ENCODE measurements around the gene BAMBI. TPM values are rescaled to one million over a fixed set of nuclear protein-coding genes. Genes with fewer than 3 reads are reported as not detected.

Gene BAMBI
- polyA plus RNA-seq, 1 donor from 2014 or later, result 0.54 TPM

DNA sequence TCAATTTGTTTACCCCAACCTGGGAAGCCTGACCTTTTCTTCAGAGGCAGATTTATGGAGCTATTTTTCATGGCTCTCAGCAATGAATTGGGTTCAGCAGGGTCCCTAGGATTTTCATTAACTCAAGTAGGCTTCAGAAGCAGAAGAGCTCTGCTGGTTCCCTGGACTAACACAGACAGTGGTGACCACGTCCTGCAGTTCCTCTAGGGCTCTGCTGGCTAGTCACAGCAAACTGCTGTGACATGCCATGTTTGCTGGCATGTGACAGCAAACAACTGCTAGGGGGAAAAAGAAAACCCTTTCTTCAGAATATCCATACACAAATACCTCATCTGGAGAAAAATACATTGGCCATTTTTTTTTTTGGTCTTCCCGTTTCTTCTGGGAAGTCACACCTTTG is 13.2 kb downstream of the BAMBI start:
- Histone ChIP-seq H3K4me2 (ENCODE audit: low read length) (no peak overlapping the region), H3F3A (ENCODE audit: insufficient read depth, low read length, poor library complexity, severe bottlenecking) (no peaks in the 10 kb centered on the region), H3K79me2 (replicated peaks; ENCODE audit: insufficient read depth, low read length) (no peaks in the 10 kb centered on the region), H3K9ac (ENCODE audit: low read length) (no peak overlapping the region), H3K9me2 (ENCODE audit: insufficient read depth, low read length) (no peaks in the 10 kb centered on the region), H3K27me3 (ENCODE audit: insufficient read depth, low read depth, low read length) (no peaks in the 10 kb centered on the region), H2AFZ (ENCODE audit: low read depth, low read length) (no peak overlapping the region), H3K36me3 (ENCODE audit: insufficient read depth, low read length) (no peaks in the 10 kb centered on the region), H4K20me1 (ENCODE audit: insufficient read depth) (no peaks in the 10 kb centered on the region), H3K27ac (ENCODE audit: low read length) (no peak overlapping the region), H3K9me3 (ENCODE audit: low read length) (no peaks in the 10 kb centered on the region), H3K4me3 (ENCODE audit: low read length) (no peak overlapping the region)
- TF ChIP-seq POLR2AphosphoS5 (IDR thresholded peaks at IDR 0.05), result no peak
- TF ChIP-seq SMC3 (conservative IDR thresholded peaks at IDR 0.05; ENCODE audit: poor library complexity), result no peak

DNA sequence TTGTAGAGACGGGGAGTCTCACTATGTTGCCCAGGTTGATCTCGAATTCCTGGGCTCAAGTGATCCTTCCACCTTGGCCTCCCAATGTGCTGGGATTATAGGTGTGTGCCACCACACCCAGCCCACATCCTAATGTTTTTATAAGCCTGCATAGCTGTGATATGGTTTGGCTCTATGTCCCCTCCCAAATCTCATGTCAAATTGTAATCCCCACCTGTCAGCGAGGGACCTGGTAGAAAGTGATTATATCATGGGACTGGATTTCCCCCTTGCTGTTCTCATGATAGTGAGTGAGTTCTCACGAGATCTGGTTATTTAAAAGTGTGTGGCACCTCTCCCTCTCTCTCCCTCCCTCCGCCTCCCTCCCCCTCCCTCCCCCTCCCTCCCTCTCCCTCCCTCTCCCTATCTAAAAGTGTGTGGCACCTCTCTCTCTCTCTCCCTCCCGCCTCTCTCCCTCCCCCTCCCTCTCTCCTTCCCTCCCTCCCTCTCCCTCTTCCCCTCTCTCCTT is 13.9 kb downstream of the BAMBI start:
- H3K4me2 ChIP-seq (ENCODE audit: low read length), result no peak overlapping the region
- no peak overlapping the region for H3K27ac ChIP-seq (ENCODE audit: low read length)
- no peak for TF ChIP-seq POLR2AphosphoS5 (IDR thresholded peaks at IDR 0.05)
- no peak for TF ChIP-seq EP300 (conservative IDR thresholded peaks at IDR 0.05; ENCODE audit: poor library complexity, severe bottlenecking)
- TF ChIP-seq, protein P1, sequence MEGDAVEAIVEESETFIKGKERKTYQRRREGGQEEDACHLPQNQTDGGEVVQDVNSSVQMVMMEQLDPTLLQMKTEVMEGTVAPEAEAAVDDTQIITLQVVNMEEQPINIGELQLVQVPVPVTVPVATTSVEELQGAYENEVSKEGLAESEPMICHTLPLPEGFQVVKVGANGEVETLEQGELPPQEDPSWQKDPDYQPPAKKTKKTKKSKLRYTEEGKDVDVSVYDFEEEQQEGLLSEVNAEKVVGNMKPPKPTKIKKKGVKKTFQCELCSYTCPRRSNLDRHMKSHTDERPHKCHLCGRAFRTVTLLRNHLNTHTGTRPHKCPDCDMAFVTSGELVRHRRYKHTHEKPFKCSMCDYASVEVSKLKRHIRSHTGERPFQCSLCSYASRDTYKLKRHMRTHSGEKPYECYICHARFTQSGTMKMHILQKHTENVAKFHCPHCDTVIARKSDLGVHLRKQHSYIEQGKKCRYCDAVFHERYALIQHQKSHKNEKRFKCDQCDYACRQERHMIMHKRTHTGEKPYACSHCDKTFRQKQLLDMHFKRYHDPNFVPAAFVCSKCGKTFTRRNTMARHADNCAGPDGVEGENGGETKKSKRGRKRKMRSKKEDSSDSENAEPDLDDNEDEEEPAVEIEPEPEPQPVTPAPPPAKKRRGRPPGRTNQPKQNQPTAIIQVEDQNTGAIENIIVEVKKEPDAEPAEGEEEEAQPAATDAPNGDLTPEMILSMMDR (IDR thresholded peaks at IDR 0.05; ENCODE audit: poor library complexity, severe bottlenecking), result no peak
- no peak for TF ChIP-seq EZH2 (IDR thresholded peaks at IDR 0.05; ENCODE audit: borderline replicate concordance, insufficient read depth, low read length, poor library complexity, severe bottlenecking)
- TF ChIP-seq SMC3 (conservative IDR thresholded peaks at IDR 0.05; ENCODE audit: poor library complexity), result no peak
- TF ChIP-seq, protein P2, sequence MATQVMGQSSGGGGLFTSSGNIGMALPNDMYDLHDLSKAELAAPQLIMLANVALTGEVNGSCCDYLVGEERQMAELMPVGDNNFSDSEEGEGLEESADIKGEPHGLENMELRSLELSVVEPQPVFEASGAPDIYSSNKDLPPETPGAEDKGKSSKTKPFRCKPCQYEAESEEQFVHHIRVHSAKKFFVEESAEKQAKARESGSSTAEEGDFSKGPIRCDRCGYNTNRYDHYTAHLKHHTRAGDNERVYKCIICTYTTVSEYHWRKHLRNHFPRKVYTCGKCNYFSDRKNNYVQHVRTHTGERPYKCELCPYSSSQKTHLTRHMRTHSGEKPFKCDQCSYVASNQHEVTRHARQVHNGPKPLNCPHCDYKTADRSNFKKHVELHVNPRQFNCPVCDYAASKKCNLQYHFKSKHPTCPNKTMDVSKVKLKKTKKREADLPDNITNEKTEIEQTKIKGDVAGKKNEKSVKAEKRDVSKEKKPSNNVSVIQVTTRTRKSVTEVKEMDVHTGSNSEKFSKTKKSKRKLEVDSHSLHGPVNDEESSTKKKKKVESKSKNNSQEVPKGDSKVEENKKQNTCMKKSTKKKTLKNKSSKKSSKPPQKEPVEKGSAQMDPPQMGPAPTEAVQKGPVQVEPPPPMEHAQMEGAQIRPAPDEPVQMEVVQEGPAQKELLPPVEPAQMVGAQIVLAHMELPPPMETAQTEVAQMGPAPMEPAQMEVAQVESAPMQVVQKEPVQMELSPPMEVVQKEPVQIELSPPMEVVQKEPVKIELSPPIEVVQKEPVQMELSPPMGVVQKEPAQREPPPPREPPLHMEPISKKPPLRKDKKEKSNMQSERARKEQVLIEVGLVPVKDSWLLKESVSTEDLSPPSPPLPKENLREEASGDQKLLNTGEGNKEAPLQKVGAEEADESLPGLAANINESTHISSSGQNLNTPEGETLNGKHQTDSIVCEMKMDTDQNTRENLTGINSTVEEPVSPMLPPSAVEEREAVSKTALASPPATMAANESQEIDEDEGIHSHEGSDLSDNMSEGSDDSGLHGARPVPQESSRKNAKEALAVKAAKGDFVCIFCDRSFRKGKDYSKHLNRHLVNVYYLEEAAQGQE (IDR thresholded peaks at IDR 0.05; ENCODE audit: borderline replicate concordance), result no peak
- TF ChIP-seq TAF1 (IDR thresholded peaks at IDR 0.05; ENCODE audit: low read depth), result no peak
- no peak for TF ChIP-seq MXI1 (conservative IDR thresholded peaks at IDR 0.05; ENCODE audit: poor library complexity, severe bottlenecking)
- no peak for TF ChIP-seq RAD21 (conservative IDR thresholded peaks at IDR 0.05)
- no peaks in the 10 kb centered on the region for H4K20me1 ChIP-seq (ENCODE audit: insufficient read depth)
- no peaks in the 10 kb centered on the region for H3F3A ChIP-seq (ENCODE audit: insufficient read depth, low read length, poor library complexity, severe bottlenecking)
- H3K79me2 ChIP-seq (replicated peaks; ENCODE audit: insufficient read depth, low read length), result no peaks in the 10 kb centered on the region
- H3K9ac ChIP-seq (ENCODE audit: low read length), result no peak overlapping the region
- no peaks in the 10 kb centered on the region for H3K27me3 ChIP-seq (ENCODE audit: insufficient read depth, low read depth, low read length)
- H3K36me3 ChIP-seq (ENCODE audit: insufficient read depth, low read length), result no peaks in the 10 kb centered on the region
- no peaks in the 10 kb centered on the region for H3K9me3 ChIP-seq (ENCODE audit: low read length)
- no peak overlapping the region for H3K4me3 ChIP-seq (ENCODE audit: low read length)
- H2AFZ ChIP-seq (ENCODE audit: low read depth, low read length), result no peak overlapping the region
- H3K9me2 ChIP-seq (ENCODE audit: insufficient read depth, low read length), result no peaks in the 10 kb centered on the region

DNA sequence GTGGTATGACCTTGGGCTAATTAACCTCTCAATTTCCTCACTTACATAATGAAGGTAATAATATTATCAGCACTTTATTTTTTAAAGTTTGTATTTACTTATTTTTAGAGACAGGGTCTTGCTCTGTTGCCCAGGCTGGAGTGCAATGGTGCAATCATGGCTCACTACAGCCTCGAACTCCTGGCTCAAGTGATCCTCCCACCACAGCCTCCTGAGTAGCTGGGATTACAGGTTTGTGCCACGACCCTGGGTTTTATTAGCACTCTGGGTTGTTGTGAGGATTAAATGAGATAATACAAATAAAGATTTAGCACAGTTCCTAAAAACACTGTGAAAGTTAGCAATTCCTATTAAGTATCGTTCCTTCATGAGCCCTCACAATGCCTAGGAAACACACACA is 14.7 kb downstream of the BAMBI start:
- Histone ChIP-seq H3K27me3 (ENCODE audit: insufficient read depth, low read depth, low read length) (no peaks in the 10 kb centered on the region), H3K79me2 (replicated peaks; ENCODE audit: insufficient read depth, low read length) (no peaks in the 10 kb centered on the region), H4K20me1 (ENCODE audit: insufficient read depth) (no peaks in the 10 kb centered on the region), H3K4me2 (ENCODE audit: low read length) (no peak overlapping the region), H3K9ac (ENCODE audit: low read length) (no peak overlapping the region), H3F3A (ENCODE audit: insufficient read depth, low read length, poor library complexity, severe bottlenecking) (no peaks in the 10 kb centered on the region), H3K9me2 (ENCODE audit: insufficient read depth, low read length) (no peaks in the 10 kb centered on the region), H2AFZ (ENCODE audit: low read depth, low read length) (no peak overlapping the region), H3K36me3 (ENCODE audit: insufficient read depth, low read length) (no peaks in the 10 kb centered on the region), H3K27ac (ENCODE audit: low read length) (no peak overlapping the region), H3K4me3 (ENCODE audit: low read length) (no peak overlapping the region), H3K9me3 (ENCODE audit: low read length) (no peaks in the 10 kb centered on the region)
- TF ChIP-seq POLR2AphosphoS5 (IDR thresholded peaks at IDR 0.05) (no peak), SMC3 (conservative IDR thresholded peaks at IDR 0.05; ENCODE audit: poor library complexity) (no peak), EP300 (conservative IDR thresholded peaks at IDR 0.05; ENCODE audit: poor library complexity, severe bottlenecking) (no peak), RAD21 (conservative IDR thresholded peaks at IDR 0.05) (no peak), TAF1 (IDR thresholded peaks at IDR 0.05; ENCODE audit: low read depth) (no peak), EZH2 (IDR thresholded peaks at IDR 0.05; ENCODE audit: borderline replicate concordance, insufficient read depth, low read length, poor library complexity, severe bottlenecking) (no peak), MXI1 (conservative IDR thresholded peaks at IDR 0.05; ENCODE audit: poor library complexity, severe bottlenecking) (no peak)
- TF ChIP-seq, protein P2 (IDR thresholded peaks at IDR 0.05; ENCODE audit: borderline replicate concordance), result no peak
- TF ChIP-seq, protein P1 (IDR thresholded peaks at IDR 0.05; ENCODE audit: poor library complexity, severe bottlenecking), result no peak
